Stomach smooth muscle (tissue), 2 donors: ENCODE data around the gene KLF2.

Experiments used
- H3K27ac ChIP-seq: one replicate; pipeline ENCODE4 v1.7.0; 2013; ENCODE audit warnings: mild to moderate bottlenecking, low read length, inconsistent platforms
- H3K27me3 ChIP-seq, 2 donors: one replicate each; pipeline ENCODE4 v1.7.0; 2013; ENCODE audit warnings: low read length in 2 of 2; ENCODE audit not compliant: insufficient read depth in 2 of 2, control insufficient read depth in 1 of 2
- H3K36me3 ChIP-seq, 2 donors: one replicate each; pipeline ENCODE4 v1.7.0; 2013; ENCODE audit warnings: low read length in 2 of 2; ENCODE audit not compliant: control insufficient read depth in 2 of 2, insufficient read depth in 2 of 2
- H3K4me1 ChIP-seq: one replicate; pipeline ENCODE4 v1.7.0; 2013; ENCODE audit warnings: low read length; ENCODE audit not compliant: control insufficient read depth, insufficient read depth
- H3K4me3 ChIP-seq, 2 donors: one replicate each; pipeline ENCODE4 v1.7.0; 2013; ENCODE audit warnings: low read length in 2 of 2
- H3K9ac ChIP-seq, 2 donors: one replicate each; pipeline ENCODE4 v1.7.0; 2013; ENCODE audit warnings: low read length in 2 of 2, mild to moderate bottlenecking in 1 of 2
- H3K9me3 ChIP-seq, 2 donors: one replicate each; pipeline ENCODE4 v1.7.0; 2013; ENCODE audit warnings: low read length in 2 of 2; ENCODE audit not compliant: control insufficient read depth in 2 of 2
- donor health status: healthy.
- donor health status: Pancreatic carcinoma.

Gene KLF2

GRCh38 chr19:16376649-16377048 lies 52.0 kb downstream of the KLF2 start:
- H3K4me3 ChIP-seq, result no peak overlapping the region
- H3K27me3 ChIP-seq, result no peaks in the 10 kb centered on the region
- peaks cover 33% of the 10 kb centered on the region for H3K4me1 ChIP-seq
- H3K9me3 ChIP-seq, result no peaks in the 10 kb centered on the region
- H3K36me3 ChIP-seq, result peaks cover 15 to 36% of the 10 kb centered on the region in 2 donors
- H3K9ac ChIP-seq, result no peak overlapping the region
- H3K27ac ChIP-seq, result no peak overlapping the region

DNA sequence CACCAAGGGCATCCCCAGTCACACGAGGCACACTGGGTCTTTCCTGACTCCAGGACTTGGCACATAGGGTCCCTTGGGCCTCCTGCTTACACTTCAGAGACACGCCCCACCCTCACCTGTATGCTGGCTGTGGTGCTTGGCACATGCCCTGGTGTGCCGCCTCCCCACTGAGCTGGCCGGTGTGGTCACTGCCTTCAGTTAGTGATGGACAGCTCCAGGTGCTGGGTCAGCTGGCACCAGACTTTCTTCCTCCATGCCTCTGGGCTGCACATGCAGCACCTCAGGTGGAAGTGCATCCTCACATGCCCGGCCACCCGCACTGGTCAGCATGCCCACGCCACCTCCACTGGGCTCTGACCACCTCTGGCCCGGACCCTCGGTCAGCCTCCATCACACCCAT lies 52.9 kb downstream of the KLF2 start:
- Histone ChIP-seq H3K9me3 (no peaks in the 10 kb centered on the region), H3K4me3 (no peak overlapping the region), H3K27me3 (no peaks in the 10 kb centered on the region), H3K4me1 (peaks cover 36% of the 10 kb centered on the region), H3K9ac (no peak overlapping the region), H3K27ac (no peak overlapping the region), H3K36me3 (peaks cover 15 to 36% of the 10 kb centered on the region in 2 donors)
